ENCODE data around the gene DDX53.

DDX53 gene

GRCh38 chrX:22970861-22971260 lies 28.9 kb upstream of the DDX53 start:
- Histone ChIP-seq H3K4me3 (ENCODE audit: low read length) (no peak overlapping the region), H3K79me2 (ENCODE audit: low read length) (no peaks in the 10 kb centered on the region), H3K36me3 (replicated peaks; ENCODE audit: low read depth, low read length) (no peaks in the 10 kb centered on the region), H3K27ac (ENCODE audit: low read length) (no peak overlapping the region), H3K4me2 (ENCODE audit: low read length) (no peak overlapping the region), H3K9me3 (ENCODE audit: insufficient read depth, low read length) (no peaks in the 10 kb centered on the region), H3K9ac (ENCODE audit: low read length) (no peak overlapping the region), H3K27me3 (ENCODE audit: low read depth, low read length) (no peaks in the 10 kb centered on the region), H2AFZ (ENCODE audit: low read depth, low read length) (no peak overlapping the region), H4K20me1 (ENCODE audit: insufficient read depth, low read length) (no peaks in the 10 kb centered on the region), H3K4me1 (ENCODE audit: low read length) (no peaks in the 10 kb centered on the region)
- TF ChIP-seq EZH2phosphoT487 (IDR thresholded peaks at IDR 0.05; ENCODE audit: low read depth): no peak
- TF ChIP-seq CTCF (IDR thresholded peaks at IDR 0.05; ENCODE audit: low read depth, low read length): no peak

- TF ChIP-seq CTCF (IDR thresholded peaks at IDR 0.05; ENCODE audit: low read depth, low read length) (no peak), EZH2phosphoT487 (IDR thresholded peaks at IDR 0.05; ENCODE audit: low read depth) (no peak)
- no peak overlapping the region for H2AFZ ChIP-seq (ENCODE audit: low read depth, low read length)
- H3K9me3 ChIP-seq (ENCODE audit: insufficient read depth, low read length): no peaks in the 10 kb centered on the region
- no peak overlapping the region for H3K4me3 ChIP-seq (ENCODE audit: low read length)
- no peaks in the 10 kb centered on the region for H3K79me2 ChIP-seq (ENCODE audit: low read length)
- no peaks in the 10 kb centered on the region for H3K4me1 ChIP-seq (ENCODE audit: low read length)
- H3K36me3 ChIP-seq (replicated peaks; ENCODE audit: low read depth, low read length): no peaks in the 10 kb centered on the region
- no peak overlapping the region for H3K9ac ChIP-seq (ENCODE audit: low read length)
- H4K20me1 ChIP-seq (ENCODE audit: insufficient read depth, low read length): no peaks in the 10 kb centered on the region
- H3K4me2 ChIP-seq (ENCODE audit: low read length): no peak overlapping the region
- no peak overlapping the region for H3K27ac ChIP-seq (ENCODE audit: low read length)
- H3K27me3 ChIP-seq (ENCODE audit: low read depth, low read length): no peaks in the 10 kb centered on the region
These were observed 25.1 kb upstream of the DDX53 start for GRCh38 chrX:22974616-22975015.

- Histone ChIP-seq H3K4me1 (ENCODE audit: low read length) (no peaks in the 10 kb centered on the region), H3K79me2 (ENCODE audit: low read length) (no peaks in the 10 kb centered on the region), H3K9me3 (ENCODE audit: insufficient read depth, low read length) (no peaks in the 10 kb centered on the region), H3K27ac (ENCODE audit: low read length) (no peak overlapping the region), H3K4me2 (ENCODE audit: low read length) (no peak overlapping the region), H3K36me3 (replicated peaks; ENCODE audit: low read depth, low read length) (no peaks in the 10 kb centered on the region), H3K9ac (ENCODE audit: low read length) (no peak overlapping the region), H3K4me3 (ENCODE audit: low read length) (no peak overlapping the region), H4K20me1 (ENCODE audit: insufficient read depth, low read length) (no peaks in the 10 kb centered on the region), H3K27me3 (ENCODE audit: low read depth, low read length) (no peaks in the 10 kb centered on the region), H2AFZ (ENCODE audit: low read depth, low read length) (no peak overlapping the region)
- TF ChIP-seq CTCF (IDR thresholded peaks at IDR 0.05; ENCODE audit: low read depth, low read length): no peak
- TF ChIP-seq EZH2phosphoT487 (IDR thresholded peaks at IDR 0.05; ENCODE audit: low read depth): no peak
These were observed 24.0 kb upstream of the DDX53 start for GRCh38 chrX:22975786-22976185.

GRCh38 chrX:22985958-22986357 lies 13.8 kb upstream of the DDX53 start:
- no peak overlapping the region for H3K27ac ChIP-seq (ENCODE audit: low read length)
- no peaks in the 10 kb centered on the region for H3K36me3 ChIP-seq (replicated peaks; ENCODE audit: low read depth, low read length)
- TF ChIP-seq CTCF (IDR thresholded peaks at IDR 0.05; ENCODE audit: low read depth, low read length): no peak
- no peak for TF ChIP-seq EZH2phosphoT487 (IDR thresholded peaks at IDR 0.05; ENCODE audit: low read depth)
- no peak overlapping the region for H3K4me2 ChIP-seq (ENCODE audit: low read length)
- no peak overlapping the region for H2AFZ ChIP-seq (ENCODE audit: low read depth, low read length)
- no peaks in the 10 kb centered on the region for H4K20me1 ChIP-seq (ENCODE audit: insufficient read depth, low read length)
- no peaks in the 10 kb centered on the region for H3K4me1 ChIP-seq (ENCODE audit: low read length)
- no peaks in the 10 kb centered on the region for H3K27me3 ChIP-seq (ENCODE audit: low read depth, low read length)
- no peak overlapping the region for H3K4me3 ChIP-seq (ENCODE audit: low read length)
- no peaks in the 10 kb centered on the region for H3K79me2 ChIP-seq (ENCODE audit: low read length)
- H3K9me3 ChIP-seq (ENCODE audit: insufficient read depth, low read length): no peaks in the 10 kb centered on the region
- no peak overlapping the region for H3K9ac ChIP-seq (ENCODE audit: low read length)

All from OCI-LY3 (cell line).